GM21737 (cell line): ENCODE data around the gene FAM118A.
"Not testable (repeated sequence)": the region's sequence is repeated elsewhere in the genome, so short reads cannot be mapped to it uniquely, and the experiment has no call there.

Experiments used
- ATAC-seq: cut with Tn5 transposase; IDR thresholded peaks from one replicate; pipeline ENCODE4 v1.9.1; 2021; ENCODE audit warnings: mild to moderate bottlenecking, moderate library complexity; ENCODE audit not compliant: unreplicated experiment

Gene FAM118A

GRCh38 chr22:45373592-45373991 lies 63.9 kb downstream of the FAM118A start:
- ATAC-seq = not testable (repeated sequence)

GRCh38 chr22:45376009-45376408 lies 66.3 kb downstream of the FAM118A start:
- ATAC-seq = no peak

GRCh38 chr22:45376703-45377102 lies 67.0 kb downstream of the FAM118A start:
- ATAC-seq = no peak

GRCh38 chr22:45381348-45381747 lies 71.6 kb downstream of the FAM118A start:
- ATAC-seq = no peak

GRCh38 chr22:45389546-45389945 lies 79.8 kb downstream of the FAM118A start:
- no peak for ATAC-seq
